HG03108 (cell line): ENCODE results near the gene KLHDC10.
A peak's percentile ranks its signal among the peaks of the same experiment; 100 is the strongest.
"Not testable (repeated sequence)": the region's sequence is repeated elsewhere in the genome, so short reads cannot be mapped to it uniquely, and the experiment has no call there.

Experiments used
- ATAC-seq: cut with Tn5 transposase; IDR thresholded peaks from one replicate; pipeline ENCODE4 v1.9.1; 2021; ENCODE audit warnings: moderate library complexity; ENCODE audit not compliant: unreplicated experiment

The KLHDC10 gene

GRCh38 chr7:130071701-130072622, 1.6 kb downstream of the KLHDC10 start:
- ATAC-seq: peak; percentile 40

- no peak for ATAC-seq
These were observed 9.6 kb downstream of the KLHDC10 start for GRCh38 chr7:130079846-130080394.

- not testable (repeated sequence) for ATAC-seq
These were observed 13.2 kb downstream of the KLHDC10 start for GRCh38 chr7:130083497-130083896.

- ATAC-seq: no peak
These were observed 13.9 kb downstream of the KLHDC10 start for GRCh38 chr7:130084037-130084875.

- not testable (repeated sequence) for ATAC-seq
These were observed 14.9 kb downstream of the KLHDC10 start for GRCh38 chr7:130085235-130085634.

GRCh38 chr7:130086938-130087337, 16.6 kb downstream of the KLHDC10 start:
- ATAC-seq: no peak

GRCh38 chr7:130087364-130087763, 17.0 kb downstream of the KLHDC10 start:
- no peak for ATAC-seq

GRCh38 chr7:130090745-130091532, 20.6 kb downstream of the KLHDC10 start:
- ATAC-seq: peak; percentile 68

GRCh38 chr7:130091999-130092398, 21.7 kb downstream of the KLHDC10 start:
- ATAC-seq: no peak

GRCh38 chr7:130092598-130092997, 22.3 kb downstream of the KLHDC10 start:
- no peak for ATAC-seq

- no peak for ATAC-seq
These were observed 25.5 kb downstream of the KLHDC10 start for GRCh38 chr7:130095812-130096211.

GRCh38 chr7:130096243-130096827, 26.0 kb downstream of the KLHDC10 start:
- ATAC-seq: no peak

- ATAC-seq: no peak
These were observed 29.0 kb downstream of the KLHDC10 start for GRCh38 chr7:130099331-130099730.

- no peak for ATAC-seq
These were observed 32.3 kb downstream of the KLHDC10 start for GRCh38 chr7:130102588-130102987.

GRCh38 chr7:130107949-130108674, 37.8 kb downstream of the KLHDC10 start:
- no peak for ATAC-seq

- ATAC-seq: no peak
These were observed 38.5 kb downstream of the KLHDC10 start for GRCh38 chr7:130108809-130109208.

GRCh38 chr7:130112093-130112492, 41.8 kb downstream of the KLHDC10 start:
- no peak for ATAC-seq

GRCh38 chr7:130112662-130113425, 42.5 kb downstream of the KLHDC10 start:
- no peak for ATAC-seq

- not testable (repeated sequence) for ATAC-seq
These were observed 43.1 kb downstream of the KLHDC10 start for GRCh38 chr7:130113426-130113805.
